GM12878 (cell line): ENCODE measurements around the gene TOB1.

Experiments
- IKZF1 ChIP-seq: fragments of 450-650 bp; conservative IDR thresholded peaks from 2 replicates; pipeline ENCODE4 v1.6.1; 2017; ENCODE audit warnings: antibody characterized with exemption, mild to moderate bottlenecking
- NBN ChIP-seq: fragments of 450-650 bp; IDR thresholded peaks from 2 replicates; pipeline ENCODE4 v1.6.1; 2016
- SRF ChIP-seq, 2 experiments: IDR thresholded peaks; 2 replicates each; pipeline ENCODE4 v1.6.1; 2011; ENCODE audit warnings: low read depth in 2 of 2, low read length in 2 of 2, mild to moderate bottlenecking in 1 of 2, moderate library complexity in 1 of 2
- TF ChIP-seq, protein P1 (sequence below): IDR thresholded peaks from 2 replicates; pipeline ENCODE4 v1.6.1; 2011; ENCODE audit warnings: borderline replicate concordance, low read depth, mild to moderate bottlenecking, moderate library complexity, mixed read lengths, low read length; ENCODE audit not compliant: insufficient read depth; ENCODE audit errors: extremely low read length

GRCh38 chr17:50820651-50821050 lies 45.5 kb downstream of the TOB1 start:
- TF ChIP-seq NBN (no peak), SRF (IDR thresholded peaks at IDR 0.05; ENCODE audit: low read depth in 2 of 2, low read length in 2 of 2) (no peak), IKZF1 (no peak)
- TF ChIP-seq, protein P1, sequence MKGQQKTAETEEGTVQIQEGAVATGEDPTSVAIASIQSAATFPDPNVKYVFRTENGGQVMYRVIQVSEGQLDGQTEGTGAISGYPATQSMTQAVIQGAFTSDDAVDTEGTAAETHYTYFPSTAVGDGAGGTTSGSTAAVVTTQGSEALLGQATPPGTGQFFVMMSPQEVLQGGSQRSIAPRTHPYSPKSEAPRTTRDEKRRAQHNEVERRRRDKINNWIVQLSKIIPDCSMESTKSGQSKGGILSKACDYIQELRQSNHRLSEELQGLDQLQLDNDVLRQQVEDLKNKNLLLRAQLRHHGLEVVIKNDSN = no peak
